Stimulated activated CD4-positive, alpha-beta T cell treated with anti-CD3 and anti-CD28 coated beads, Interleukin-12 subunit alpha, Interleukin-12 subunit beta, amount 100 ng/mL, for 4 hours (primary cell): ENCODE measurements around the gene LRSAM1.

Source experiments
- DNase-seq: peaks from one replicate; pipeline ENCODE4 v3.0.0-alpha.2; 2020

Gene LRSAM1

GRCh38 chr9:127537014-127537413 lies 85.7 kb downstream of the LRSAM1 start:
- no peak for DNase-seq

GRCh38 chr9:127537792-127538191 lies 86.5 kb downstream of the LRSAM1 start:
- DNase-seq = no peak

GRCh38 chr9:127538849-127539258 lies 87.5 kb downstream of the LRSAM1 start:
- no peak for DNase-seq

GRCh38 chr9:127539259-127539981 lies 88.1 kb downstream of the LRSAM1 start:
- no peak for DNase-seq

GRCh38 chr9:127539982-127540663 lies 88.8 kb downstream of the LRSAM1 start:
- no peak for DNase-seq

- no peak for DNase-seq
These were observed 89.3 kb downstream of the LRSAM1 start for GRCh38 chr9:127540664-127541041.

GRCh38 chr9:127541176-127541575 lies 89.9 kb downstream of the LRSAM1 start:
- no peak for DNase-seq

- DNase-seq = no peak
These were observed 90.6 kb downstream of the LRSAM1 start for GRCh38 chr9:127541865-127542264.

- DNase-seq = no peak
These were observed 91.9 kb downstream of the LRSAM1 start for GRCh38 chr9:127543221-127543620.

GRCh38 chr9:127543973-127544533 lies 92.7 kb downstream of the LRSAM1 start:
- DNase-seq = no peak

GRCh38 chr9:127545196-127546124 lies 94.2 kb downstream of the LRSAM1 start:
- no peak for DNase-seq

- DNase-seq = no peak
These were observed 95.0 kb downstream of the LRSAM1 start for GRCh38 chr9:127546125-127546832.

GRCh38 chr9:127548352-127548881 lies 97.1 kb downstream of the LRSAM1 start:
- no peak for DNase-seq

GRCh38 chr9:127549218-127549617 lies 97.9 kb downstream of the LRSAM1 start:
- DNase-seq = no peak

- no peak for DNase-seq
These were observed 98.4 kb downstream of the LRSAM1 start for GRCh38 chr9:127549751-127550150.

- DNase-seq = no peak
These were observed 99.0 kb downstream of the LRSAM1 start for GRCh38 chr9:127550282-127550681.

GRCh38 chr9:127550751-127551150 lies 99.4 kb downstream of the LRSAM1 start:
- no peak for DNase-seq
